Measurements from ENCODE around the gene NPSR1.
"Not testable (repeated sequence)": the region's sequence is repeated elsewhere in the genome, so short reads cannot be mapped to it uniquely, and the experiment has no call there.

The NPSR1 gene

DNA sequence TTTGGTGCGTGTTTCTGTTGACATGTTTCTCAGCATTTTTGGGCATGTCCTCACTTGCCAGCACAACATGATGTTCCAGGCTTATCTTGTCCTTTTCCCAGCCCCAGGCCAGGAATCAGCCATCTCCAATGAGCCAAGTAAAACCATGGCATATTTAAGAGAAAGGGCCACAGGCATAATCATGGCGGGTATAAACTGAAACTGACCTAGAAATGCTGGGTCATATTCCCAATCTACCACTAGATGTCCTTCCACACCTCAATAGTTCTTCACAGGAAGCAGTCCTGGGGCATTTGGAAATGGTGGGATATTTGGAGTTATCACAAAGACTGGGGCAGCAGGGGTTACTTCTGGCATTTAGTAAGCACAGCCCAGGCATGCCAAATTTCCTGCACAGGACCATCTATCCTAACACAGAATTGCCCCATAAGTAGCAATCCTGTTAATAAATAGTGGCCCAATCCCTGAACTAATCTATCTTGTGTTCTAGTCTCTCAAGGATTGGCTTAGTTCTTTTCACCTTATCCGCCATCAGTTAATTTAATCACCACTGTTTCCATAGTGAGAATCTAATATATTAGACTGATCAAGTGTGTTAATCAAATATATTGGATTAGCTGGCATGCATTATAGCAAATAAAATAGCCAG, 101.6 kb downstream of the NPSR1 start:
- DNase-seq = no peak

DNA sequence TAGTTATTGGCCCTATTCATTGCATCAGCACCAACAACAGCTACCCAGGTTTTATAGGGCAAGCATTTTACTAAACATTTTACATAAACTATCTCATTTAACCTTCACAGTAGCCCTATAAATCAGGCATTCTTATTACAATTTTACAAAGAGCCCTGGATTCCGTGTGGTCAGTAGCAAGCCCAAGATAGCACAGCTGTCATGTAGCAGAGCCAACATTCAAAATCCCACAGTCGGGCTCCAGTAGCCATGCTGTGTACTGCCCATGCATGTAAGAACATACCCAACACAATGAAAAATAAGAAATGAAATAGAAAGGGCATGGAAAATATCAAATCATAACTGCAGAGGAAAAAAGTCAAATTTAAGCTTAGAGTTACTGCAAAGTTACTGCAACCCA, 102.3 kb downstream of the NPSR1 start:
- DNase-seq = no peak

DNA sequence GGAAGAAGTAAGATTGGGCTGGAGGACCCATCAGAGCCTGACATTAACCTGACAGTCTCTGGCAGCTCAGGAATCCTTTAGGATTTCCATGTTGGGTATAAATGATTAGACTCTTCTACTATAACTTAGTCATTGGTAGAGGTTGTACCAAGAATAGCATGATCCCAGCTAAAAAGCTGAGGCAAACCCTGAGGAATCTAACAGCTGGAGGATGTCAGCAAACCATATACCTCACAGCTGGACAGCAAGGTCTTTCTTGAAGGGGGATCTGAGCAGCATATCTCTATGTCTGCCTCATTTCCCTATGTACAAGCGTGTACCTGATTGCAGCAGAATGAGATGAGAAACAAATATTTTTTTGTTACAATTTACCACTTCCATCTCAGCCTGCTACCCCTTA, 103.2 kb downstream of the NPSR1 start:
- DNase-seq = no peak

DNA sequence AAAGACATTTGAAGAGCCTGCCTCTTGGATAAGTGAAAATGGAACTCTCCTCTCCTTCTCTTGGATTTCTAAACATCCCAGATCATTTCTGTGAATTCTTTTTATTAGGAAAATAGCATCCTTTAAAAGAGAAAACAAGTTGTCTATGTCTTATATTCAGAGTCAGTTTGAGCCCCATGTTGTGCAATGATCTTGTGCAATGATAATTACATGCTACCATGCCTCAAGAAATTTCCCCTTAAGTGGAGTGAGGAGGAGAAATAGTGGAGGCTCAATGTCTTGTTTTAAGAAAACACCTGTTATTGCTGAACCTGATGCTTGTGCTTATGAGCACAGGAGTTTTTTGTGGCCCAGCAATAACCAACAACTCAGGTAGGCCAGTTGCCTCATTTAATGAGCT, 103.6 kb downstream of the NPSR1 start:
- no peak for DNase-seq

DNA sequence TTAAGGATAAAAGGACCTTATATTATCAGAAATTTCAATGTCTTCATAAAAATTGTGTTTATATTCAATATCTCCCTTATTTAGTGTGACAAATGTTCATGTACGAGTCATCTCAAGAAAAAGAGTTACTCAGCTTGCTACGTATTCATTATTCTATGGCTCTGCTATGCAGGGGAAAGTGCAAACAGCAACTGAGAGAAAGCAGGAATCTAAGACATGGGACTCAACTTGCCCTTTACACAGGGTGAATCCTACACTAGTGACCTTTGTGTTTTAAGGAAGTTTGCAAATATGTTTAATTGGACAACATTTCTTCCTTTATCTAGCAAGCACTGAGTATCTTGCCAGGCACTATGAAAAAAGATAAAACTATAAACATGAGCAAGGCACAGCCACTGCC, 104.7 kb downstream of the NPSR1 start:
- DNase-seq = no peak

DNA sequence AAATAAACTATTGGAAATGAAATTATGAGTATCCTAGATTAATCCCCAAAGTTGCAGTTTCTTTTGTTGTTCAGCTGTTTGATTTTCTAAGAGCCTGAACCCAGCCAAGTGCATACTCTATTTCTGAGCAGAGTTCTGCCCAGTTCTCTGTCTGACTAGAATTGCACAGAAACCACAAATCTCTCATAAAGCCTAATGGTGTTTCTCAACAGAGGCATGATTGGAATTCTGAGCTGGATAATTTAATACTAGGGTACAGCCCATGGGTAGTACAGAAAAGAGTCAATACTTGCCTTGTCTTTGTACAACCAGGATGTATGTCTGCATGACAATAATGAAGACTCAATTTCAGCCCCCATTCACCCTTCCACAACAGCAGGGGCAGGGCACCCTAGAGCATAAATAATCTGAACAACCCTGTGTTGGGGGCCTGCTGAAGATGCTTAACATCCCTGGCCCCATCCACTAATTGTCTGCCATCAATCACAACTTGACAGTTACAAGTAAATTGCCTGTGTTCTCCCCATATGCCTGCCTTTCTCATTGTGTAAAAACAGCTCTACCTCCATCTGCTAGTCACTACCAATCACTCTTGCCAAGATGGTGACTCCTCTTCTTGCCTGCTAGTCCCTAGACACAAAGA, 114.4 kb downstream of the NPSR1 start:
- DNase-seq = no peak

DNA sequence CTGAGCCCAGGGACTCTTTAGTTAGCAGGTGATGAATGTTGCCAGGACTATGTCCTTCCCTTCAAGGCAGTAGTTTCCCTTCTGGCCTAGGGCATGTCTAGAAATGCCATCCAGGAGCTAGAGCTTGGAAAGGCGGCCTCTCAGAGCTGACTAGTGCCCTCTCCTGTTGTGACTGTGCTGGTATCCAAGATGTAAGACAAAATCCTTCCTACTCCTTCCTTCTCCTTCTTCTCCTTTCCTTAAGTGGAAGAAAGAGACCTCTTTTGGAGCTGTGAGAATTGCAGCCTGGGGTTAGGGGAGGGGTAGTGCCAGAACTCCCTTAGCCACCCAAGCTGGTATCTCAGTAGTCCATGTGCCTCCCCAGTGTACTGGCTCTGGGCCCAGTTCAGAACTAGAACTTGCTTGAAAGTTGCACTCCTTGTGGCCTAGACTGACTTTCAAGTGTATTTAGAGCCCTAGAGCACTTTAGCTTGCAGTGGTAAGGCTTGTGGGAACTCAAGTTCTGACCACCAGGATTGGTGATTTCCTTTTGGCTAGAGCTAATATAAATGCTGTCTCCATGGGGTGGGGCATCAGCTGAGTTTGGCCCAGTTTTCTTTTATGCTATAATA, 118.8 kb downstream of the NPSR1 start:
- DNase-seq = no peak

DNA sequence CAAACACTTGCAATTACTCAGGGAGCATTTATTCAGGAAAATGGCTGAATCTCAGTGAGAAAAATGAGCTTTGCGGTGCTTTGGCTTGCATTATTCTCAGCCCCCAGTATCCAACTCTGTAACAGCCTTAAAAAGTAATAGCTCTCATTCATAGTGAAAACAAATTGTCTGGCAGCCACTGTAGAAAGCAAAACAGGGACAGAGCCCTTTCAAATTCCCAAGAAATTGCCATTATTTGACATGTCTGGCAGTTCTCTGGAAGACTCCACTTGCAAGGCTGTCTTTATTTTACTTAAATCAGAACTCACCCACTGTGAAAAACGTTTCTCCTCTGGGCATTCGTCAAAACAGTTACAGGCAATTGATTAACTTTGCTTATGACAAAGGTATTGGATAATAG, 122.5 kb downstream of the NPSR1 start:
- DNase-seq = no peak

DNA sequence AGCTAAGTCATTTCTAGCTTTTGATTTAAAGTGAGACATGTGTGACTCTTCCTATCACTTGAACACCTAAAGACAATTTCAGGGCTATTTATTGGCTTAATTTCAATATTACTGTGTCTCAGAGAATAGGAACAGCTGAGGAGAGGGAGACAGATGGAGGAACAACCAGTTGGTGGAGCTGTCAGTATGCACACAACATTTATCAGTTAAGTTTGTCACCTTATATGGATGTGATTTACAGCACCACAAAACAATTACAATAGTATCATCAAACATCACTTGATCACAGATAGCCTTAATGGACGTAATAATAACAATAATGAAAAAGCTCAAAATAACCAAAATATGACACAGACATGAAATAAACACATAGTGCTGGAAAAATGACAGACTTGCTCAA, 129.6 kb downstream of the NPSR1 start:
- DNase-seq = no peak

DNA sequence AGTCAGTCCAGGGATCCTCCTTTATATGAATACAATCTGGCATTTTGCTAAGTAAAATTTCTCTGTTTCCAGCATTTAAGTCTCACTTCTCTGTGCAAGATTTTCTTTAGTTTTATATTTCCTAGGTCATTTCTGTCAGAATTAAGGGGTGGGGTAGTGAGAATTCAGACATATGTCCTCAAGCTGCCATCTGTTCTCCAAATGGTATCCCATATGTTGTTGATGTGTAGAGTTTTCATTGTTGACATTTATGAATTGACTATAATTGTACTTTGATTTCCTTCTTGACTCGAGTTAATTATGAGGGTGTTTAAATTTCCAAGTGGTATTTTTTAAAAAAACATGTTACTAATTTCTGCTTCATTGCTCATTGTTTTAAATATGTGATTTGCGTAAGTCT, 148.8 kb downstream of the NPSR1 start:
- DNase-seq = no peak

DNA sequence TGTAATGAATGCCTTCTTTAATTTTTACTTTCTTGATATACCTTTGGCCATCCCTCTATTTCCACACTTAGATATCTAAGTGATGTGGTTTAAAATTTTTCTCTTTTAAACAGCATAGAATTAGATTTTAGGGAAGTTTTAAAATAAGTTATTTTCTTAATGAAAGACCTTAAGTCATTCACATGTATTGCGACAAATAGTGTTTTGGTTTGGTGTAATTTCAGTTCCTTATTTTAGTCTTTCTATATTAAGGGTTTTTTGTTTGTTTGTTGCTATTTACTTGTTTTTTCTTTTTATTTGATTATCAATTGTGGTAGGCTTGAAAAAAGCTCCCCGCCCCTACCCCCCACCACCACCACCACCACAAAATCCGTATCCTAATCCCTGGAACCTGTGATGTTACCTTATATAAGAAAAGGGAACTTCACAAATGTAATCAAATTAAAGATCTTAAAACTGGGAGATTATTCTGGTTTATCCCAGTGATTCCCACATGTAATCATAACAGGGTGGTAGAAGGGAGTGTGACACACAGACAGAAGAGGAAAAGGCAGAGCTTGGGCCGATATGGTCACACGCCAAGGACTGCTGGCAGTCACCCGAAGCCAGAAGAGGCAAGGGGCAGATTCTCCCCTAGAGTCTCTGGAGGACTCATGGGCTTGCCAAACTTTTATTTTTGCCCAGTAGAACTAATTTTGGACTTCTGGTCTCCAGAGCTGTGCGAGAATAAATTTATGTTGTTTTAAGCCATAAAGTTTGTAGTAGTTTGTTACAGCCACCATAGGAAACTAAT, 149.7 kb downstream of the NPSR1 start:
- no peak for DNase-seq

DNA sequence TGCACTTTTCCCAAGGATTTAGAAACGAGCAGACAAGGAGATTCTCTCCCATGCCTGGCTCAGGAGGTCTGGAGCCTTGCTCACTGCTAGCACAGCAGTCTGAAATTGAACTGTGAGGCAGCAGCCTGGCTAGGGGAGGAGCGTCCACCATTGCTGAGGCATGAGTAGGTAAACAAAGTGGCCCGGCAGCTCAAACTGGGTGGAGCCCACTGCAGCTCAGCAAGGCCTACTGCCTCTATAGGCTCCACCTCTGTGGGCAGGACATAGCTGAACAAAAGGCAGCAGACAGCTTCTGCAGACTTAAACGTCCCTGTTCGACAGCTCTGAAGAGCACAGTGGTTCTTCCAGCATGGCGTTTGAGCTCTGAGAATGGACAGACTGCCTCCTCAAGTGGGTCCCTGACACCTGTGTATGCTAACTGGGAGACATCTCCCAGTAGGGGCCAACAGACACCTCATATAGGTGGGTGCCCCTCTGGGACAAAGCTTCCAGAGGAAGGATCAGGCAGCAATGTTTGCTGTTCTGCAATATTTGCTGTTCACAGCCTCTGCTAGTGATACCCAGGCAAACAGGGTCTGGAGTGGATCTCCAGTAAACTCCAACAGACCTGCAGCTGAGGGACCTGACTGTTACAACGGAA, 156.3 kb downstream of the NPSR1 start:
- DNase-seq = not testable (repeated sequence)

DNA sequence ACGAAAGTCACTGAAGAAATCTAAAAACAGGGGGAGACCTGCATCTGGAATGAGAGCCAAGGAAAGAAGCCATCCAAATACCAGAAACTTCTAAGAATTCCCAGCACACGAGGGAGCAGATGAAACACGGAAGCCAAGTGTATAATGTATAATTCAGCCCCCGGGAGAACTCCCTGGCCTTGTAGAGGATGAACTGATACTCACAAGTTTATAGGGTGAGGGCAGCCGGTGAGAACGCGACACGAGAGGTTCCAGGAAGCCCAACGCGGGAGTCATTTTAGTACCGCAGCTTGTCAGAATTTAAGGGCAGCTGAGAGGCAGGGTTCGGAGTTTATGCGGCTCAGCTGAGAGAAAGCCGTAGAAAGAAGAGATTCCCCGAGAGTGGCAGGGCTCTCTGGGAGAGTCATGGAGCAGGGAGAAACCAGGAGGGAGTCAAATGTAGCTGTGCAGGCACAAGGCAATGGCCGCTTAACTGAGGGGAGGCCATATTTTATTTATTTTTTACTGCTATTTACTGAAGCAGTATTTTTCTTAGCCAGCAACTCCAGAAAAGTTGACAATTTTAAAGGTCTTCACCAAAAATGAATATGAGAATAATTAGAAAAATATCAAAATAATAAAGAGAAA, 164.0 kb downstream of the NPSR1 start:
- DNase-seq = no peak

DNA sequence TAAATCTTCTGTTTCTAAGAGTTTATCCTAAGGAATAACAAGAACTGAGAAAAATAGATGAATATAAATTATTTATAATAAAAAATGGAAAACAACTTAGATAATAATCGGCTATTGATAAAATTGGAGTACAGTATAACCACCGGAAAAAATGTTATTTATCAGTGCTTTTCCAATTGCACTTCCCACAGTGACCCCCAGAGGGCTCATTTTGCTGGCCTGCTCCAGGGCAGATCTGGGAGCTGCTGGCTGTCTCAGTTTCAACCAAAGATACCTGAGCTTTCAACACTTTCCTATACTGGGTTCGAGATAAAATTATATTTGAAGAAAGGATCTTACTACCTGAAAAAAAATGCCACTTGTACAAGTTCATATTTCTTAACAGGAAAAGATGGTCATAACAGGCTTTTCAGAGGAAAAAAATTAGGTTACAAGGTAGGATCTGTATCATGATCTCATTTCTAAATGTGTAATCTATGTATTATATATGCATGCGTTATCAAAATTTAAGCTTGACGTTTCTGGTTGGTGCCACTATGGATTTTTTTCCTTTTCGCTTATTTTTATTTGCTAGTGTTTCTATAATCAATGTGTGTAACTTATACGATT, 165.7 kb downstream of the NPSR1 start:
- no peak for DNase-seq

DNA sequence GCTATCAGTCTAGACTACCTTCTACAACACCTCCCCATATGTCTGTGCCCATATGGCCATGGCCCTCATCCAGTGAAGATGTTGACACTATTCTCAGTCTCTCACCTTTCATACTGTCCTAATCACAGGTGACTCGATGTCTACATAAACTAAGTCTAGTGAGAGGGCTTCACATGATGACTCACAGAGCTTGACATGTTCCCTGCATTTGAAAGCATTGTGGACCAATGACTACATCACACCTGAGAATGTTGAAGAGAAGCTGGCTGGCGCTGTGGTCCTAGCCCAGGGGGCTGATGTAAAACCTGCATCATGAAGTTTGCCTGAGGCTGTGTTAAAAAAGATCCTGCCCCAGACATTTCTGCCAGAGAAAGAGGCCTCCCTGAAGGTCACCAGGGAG, 167.2 kb downstream of the NPSR1 start:
- DNase-seq = no peak

DNA sequence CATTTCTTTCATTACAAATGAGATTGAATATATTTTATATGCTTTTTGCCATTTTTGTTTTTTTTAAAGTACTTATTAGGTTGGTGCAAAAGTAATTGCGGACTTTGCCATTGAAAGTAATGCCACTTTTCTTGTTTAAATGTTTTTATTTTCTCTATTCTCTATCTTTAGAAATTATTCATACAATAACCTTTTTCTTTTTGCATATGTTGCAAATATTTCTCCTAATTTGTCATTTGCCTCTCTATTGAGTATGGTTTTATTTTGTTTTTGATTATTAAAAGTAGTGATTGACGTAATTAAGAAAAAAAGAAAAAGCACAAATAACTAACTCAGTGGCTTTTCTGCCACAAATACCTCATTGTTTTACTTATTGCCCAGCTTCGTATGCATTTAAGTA, 172.4 kb downstream of the NPSR1 start:
- no peak for DNase-seq

DNA sequence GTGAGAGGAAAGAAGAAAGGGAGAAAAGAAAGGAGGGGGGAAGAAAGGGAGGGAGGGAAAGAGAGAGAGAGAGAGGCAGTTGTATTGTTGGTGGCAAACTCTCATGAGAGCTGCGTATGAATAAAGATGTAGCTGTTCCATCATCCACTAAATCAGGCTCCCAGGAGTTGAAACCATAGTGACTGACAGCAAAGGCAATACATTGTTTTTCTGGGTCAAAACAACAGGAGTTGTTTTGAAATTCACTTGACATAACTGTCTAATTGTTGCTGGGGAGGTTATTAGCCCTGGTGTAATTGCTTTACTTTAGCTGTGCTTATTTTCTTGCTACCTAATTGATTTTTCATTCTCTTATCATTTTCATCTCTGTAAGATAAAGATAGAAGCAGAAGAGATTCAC, 173.4 kb downstream of the NPSR1 start:
- no peak for DNase-seq

DNA sequence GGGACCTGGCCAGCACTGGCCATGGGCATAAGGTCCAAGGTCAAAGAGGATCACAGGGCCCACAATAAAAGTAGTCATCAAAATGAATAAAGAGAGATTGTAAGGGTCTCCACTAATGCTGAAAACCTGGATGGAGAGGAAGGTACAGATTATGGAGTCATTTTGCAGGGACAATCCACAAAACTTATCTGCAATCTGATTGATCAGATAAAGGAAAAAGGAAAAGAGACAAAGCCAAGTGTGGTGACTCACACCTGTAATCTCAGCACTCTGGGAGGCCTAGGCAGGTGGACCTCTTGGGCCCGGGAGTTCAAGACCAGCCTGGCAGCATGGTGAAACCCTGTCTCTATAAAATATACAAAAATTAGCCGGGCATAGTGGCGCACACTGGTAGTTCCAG, 174.0 kb downstream of the NPSR1 start:
- no peak for DNase-seq

DNA sequence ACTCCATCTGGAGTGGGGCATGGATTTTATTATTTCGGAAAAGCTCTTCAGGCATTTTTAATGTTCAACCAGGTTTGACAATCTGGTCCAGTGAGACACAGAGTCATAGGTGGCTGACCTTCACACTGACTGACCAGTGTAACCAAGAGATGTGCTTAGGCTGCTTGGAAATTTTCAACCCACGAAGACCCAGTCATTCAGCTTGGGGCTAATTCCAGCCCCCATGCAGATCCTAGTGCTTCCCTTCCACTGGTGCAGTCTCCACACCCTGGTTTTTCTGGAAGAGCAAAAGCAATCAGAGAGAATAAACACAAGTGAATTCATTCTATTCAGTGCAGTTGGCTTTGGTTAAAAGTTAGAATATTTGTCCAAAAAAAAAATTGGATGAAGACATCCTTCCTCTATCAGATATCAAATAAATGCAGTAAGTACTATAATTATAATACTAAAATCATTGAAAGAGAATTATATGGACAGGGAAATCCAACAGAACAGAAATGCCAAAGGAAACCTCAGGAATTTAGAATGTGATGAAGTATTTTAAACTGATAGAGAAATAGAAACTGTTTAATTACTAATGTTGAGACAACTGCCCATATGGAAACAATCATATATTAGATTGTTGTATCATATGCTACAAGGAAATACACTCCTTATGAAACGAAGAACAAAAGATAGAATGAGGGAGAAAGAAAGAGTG, 178.0 kb downstream of the NPSR1 start:
- DNase-seq = no peak

DNA sequence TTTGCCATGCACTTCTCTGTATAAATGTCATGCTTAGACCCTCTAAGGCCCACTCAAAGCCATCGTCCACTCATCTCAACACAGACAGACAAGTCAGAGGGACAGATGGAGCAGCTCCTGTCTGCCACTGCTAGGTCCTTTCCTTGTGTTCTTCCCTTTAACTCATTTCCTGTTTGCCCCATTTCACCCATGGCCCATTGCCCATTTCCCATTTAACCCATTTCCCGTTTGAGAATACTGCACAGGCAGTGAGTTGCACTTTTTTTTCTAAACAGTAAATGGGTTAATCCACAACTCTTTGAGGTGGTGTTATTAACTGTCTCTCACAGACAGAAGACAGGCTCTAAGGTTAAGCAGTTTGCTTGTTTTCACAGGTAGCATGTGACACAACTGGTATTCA, 179.3 kb downstream of the NPSR1 start:
- no peak for DNase-seq

DNA sequence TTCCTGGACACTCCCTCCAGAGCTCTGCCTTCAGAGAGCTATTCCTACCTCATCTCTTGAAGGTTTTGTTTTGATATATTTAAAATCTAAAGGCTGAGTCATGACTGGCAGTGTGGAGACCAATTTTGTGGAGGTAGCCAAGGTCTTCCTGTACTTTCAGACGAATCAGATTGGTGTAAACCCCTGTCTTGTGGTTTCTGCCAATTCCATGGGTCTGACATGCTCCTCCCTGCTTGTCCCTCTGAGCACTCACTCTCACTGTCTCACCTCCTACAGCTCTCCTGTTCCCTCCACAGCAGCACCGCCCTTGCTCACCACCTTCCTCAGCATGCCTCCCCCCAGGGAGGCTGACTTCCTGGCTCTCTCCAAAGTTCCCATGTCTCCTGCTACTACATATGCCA, 179.8 kb downstream of the NPSR1 start:
- no peak for DNase-seq

DNA sequence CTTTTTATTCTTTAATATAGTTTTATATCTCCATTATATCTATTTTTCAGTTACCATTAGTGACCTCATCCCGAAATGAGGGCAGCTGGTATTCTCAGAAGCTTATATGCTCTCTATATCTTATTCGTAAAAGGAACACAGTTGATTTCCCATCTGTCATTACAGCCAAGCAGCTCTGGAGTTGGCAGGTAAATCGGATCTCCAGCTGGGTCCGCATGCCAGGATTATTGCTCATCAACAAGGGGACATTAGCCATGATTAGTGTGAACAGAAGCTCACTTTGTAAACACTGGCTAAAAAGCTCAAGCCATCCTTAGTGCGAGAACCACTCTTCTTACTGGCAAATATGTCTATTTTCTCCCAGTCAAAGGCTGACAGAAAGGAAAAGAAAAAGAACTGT, 180.3 kb downstream of the NPSR1 start:
- DNase-seq = no peak
